GM12878 (cell line): ENCODE measurements around the gene KIRREL1. TPM values are rescaled to one million over a fixed set of nuclear protein-coding genes. Genes with fewer than 3 reads are reported as not detected.

Experiments used
- ATAC-seq: fragments of 200-7000 bp; cut with Tn5 transposase; 3 replicates; pipeline ENCODE4 v1.9.1; 2020; ENCODE audit warnings: mild to moderate bottlenecking, moderate library complexity
- BruUV-seq: library from RNA; stranded (reverse); fragments of 400-500 nt; replicated peaks from 2 replicates; lab custom pipeline; 2021; lab: Mats Ljungman, UMichigan
- CTCF ChIA-PET: fragments of 300-600 bp; sonication (Branson Sonifier 250); formaldehyde crosslinking; extraction: SDS; loops from one replicate; lab custom pipeline; 2021; ENCODE audit warnings: inconsistent platforms; lab: Yijun Ruan, JAX
- POLR2A ChIA-PET: fragments of 350-600 bp; formaldehyde crosslinking; extraction: SDS; loops from one replicate; lab custom pipeline; 2021; ENCODE audit warnings: inconsistent platforms; lab: Charles Lee
- RAD21 ChIA-PET: fragments of 300-600 bp; sonication (Branson Sonifier 250); formaldehyde crosslinking; loops from one replicate; lab custom pipeline; 2023; ENCODE audit warnings: antibody characterized with exemption; ENCODE audit not compliant: unreplicated experiment; lab: Charles Lee
- SMC1A ChIA-PET: fragments of 300-600 bp; sonication (Branson Sonifier 250); formaldehyde crosslinking; loops from one replicate; lab custom pipeline; 2023; ENCODE audit not compliant: unreplicated experiment, uncharacterized antibody; lab: Charles Lee
- DNase-seq: peaks from one replicate; pipeline ENCODE4 v3.0.0-alpha.2; 2011; ENCODE audit warnings: low read depth, low spot score
- FAIRE-seq: peaks from 3 replicates; lab custom pipeline; 2011; peaks lifted over from hg19 to GRCh38; lab: Jason Lieb, UNC
- H2AFZ ChIP-seq: 2 replicates; pipeline ENCODE4 v1.6.0; 2011; ENCODE audit warnings: low read depth, low read length, control low read depth; ENCODE audit not compliant: control insufficient read depth
- H3K27ac ChIP-seq: 2 replicates; pipeline ENCODE4 v1.5.1; 2011; ENCODE audit warnings: control low read depth; ENCODE audit not compliant: control insufficient read depth, insufficient read depth
- H3K27me3 ChIP-seq, 2 experiments: replicated peaks in 1 of 2; 2 replicates each; pipeline versions ENCODE4 v1.6.0 to v1.6.1; 2011; ENCODE audit warnings: low read length in 1 of 2; ENCODE audit not compliant: control insufficient read depth in 2 of 2, insufficient read depth in 2 of 2
- H3K36me3 ChIP-seq, 2 experiments: 2 replicates each; pipeline ENCODE4 v1.5.1; 2011; ENCODE audit warnings: low read length in 1 of 2; ENCODE audit not compliant: control insufficient read depth in 2 of 2, insufficient read depth in 2 of 2
- H3K4me1 ChIP-seq: 2 replicates; pipeline ENCODE4 v1.6.1; 2011; ENCODE audit warnings: mild to moderate bottlenecking, low read length, moderate library complexity, mixed read lengths; ENCODE audit not compliant: control insufficient read depth, insufficient read depth
- H3K4me2 ChIP-seq: 2 replicates; pipeline ENCODE4 v1.6.0; 2011; ENCODE audit warnings: control low read depth; ENCODE audit not compliant: control insufficient read depth, insufficient read depth
- H3K4me3 ChIP-seq: fragments of 200-600 bp; sonication (generic); 2 replicates; pipeline ENCODE4 v1.5.1; 2016
- H3K79me2 ChIP-seq: 2 replicates; pipeline ENCODE4 v1.6.0; 2011; ENCODE audit warnings: low read length; ENCODE audit not compliant: control insufficient read depth, insufficient read depth
- H3K9ac ChIP-seq: 2 replicates; pipeline ENCODE4 v1.8.0; 2011; ENCODE audit warnings: low read length, control low read depth, mixed read lengths; ENCODE audit not compliant: control insufficient read depth, insufficient read depth
- H3K9me3 ChIP-seq: replicated peaks from 3 replicates; pipeline ENCODE4 v1.5.1; 2011; ENCODE audit warnings: mild to moderate bottlenecking, low read length; ENCODE audit not compliant: control insufficient read depth, insufficient read depth
- H4K20me1 ChIP-seq: 2 replicates; pipeline ENCODE4 v1.6.0; 2011; ENCODE audit not compliant: control insufficient read depth, insufficient read depth
- NFYB ChIP-seq: IDR thresholded peaks from 2 replicates; pipeline ENCODE4 v1.6.1; 2011; ENCODE audit warnings: low read depth, mild to moderate bottlenecking, low read length, improper control_type of control experiment, moderate library complexity; ENCODE audit not compliant: insufficient read depth
- PAX5 ChIP-seq: IDR thresholded peaks from 2 replicates; pipeline ENCODE4 v1.6.1; 2011; ENCODE audit warnings: low read depth, low read length, borderline replicate concordance
- POLR2AphosphoS5 ChIP-seq: IDR thresholded peaks from 2 replicates; pipeline ENCODE4 v1.6.1; 2011; ENCODE audit warnings: mild to moderate bottlenecking, low read length, inconsistent platforms
- TAF1 ChIP-seq: IDR thresholded peaks from 2 replicates; pipeline ENCODE4 v1.6.1; 2011; ENCODE audit warnings: mild to moderate bottlenecking, low read depth, low read length, borderline replicate concordance
- WGBS: methylation state at CpG from one replicate; pipeline ENCODE4 v1.1.6; 2016; ENCODE audit warnings: low lambda C conversion rate; ENCODE audit not compliant: insufficient replicate concordance, insufficient coverage; ENCODE audit errors: missing lambda C conversion rate; 5-methylcytosine and 5-hydroxymethylcytosine counted together
- in situ Hi-C: fragments of 300-500 bp; cut with MboI; formaldehyde crosslinking; loops from 9 replicates; pipeline ENCODE4 v1.14.3; 2018; ENCODE audit warnings: mixed read lengths
- intact Hi-C: fragments of 100-400 bp; cut with micrococcal nuclease; formaldehyde crosslinking; loops from one replicate; pipeline ENCODE4 v1.14.2; 2022; ENCODE audit not compliant: unreplicated experiment
- polyA plus RNA-seq, 11 experiments: library from polyadenylated mRNA; depleted of rRNA in 4 of 11; unstranded in 6 of 11; stranded (reverse) in 5 of 11; fragments of >200 nt; fragmentation: Nextera tagmentation in 4 of 11; fragmentation: Illumina TruSeq in 1 of 11; extraction: Ambion mirVana in 4 of 11; extraction: Trizol in 1 of 11; gene quantifications; 1 replicate in 1 of 11; 2 replicates in 10 of 11; pipeline versions ENCODE4 v1.2.1 to v1.2.3, GENCODE V29; 2011 to 2016; ENCODE audit warnings: inconsistent platforms in 2 of 11, missing spikeins in 2 of 11, low read depth in 1 of 11
- total RNA-seq, 4 experiments: library from RNA; depleted of rRNA in 3 of 4; stranded (reverse); fragments of >200 nt in 3 of 4; fragmentation: Illumina TruSeq in 1 of 4; extraction: Trizol in 1 of 4; gene quantifications; 2 replicates each; pipeline versions ENCODE4 v1.2.1 to v1.2.3, GENCODE V29; 2013 to 2021

The KIRREL1 gene
- total and polyA plus RNA-seq, 10 of the 15 experiments (the other 5 are each of a cell fraction or from before 2014, with no cell fraction given) = 0.15 TPM; not detected in 9

- intact Hi-C loops = no loop called here
- FAIRE-seq (no peak), DNase-seq (no peak), ATAC-seq (no peak)
- H3K9me3 ChIP-seq = no peaks in the 10 kb centered on the region
- no peak overlapping the region for H3K27ac ChIP-seq
- 39% methylated on average over 8 of the region's 8 CpGs for WGBS
- RAD21 ChIA-PET = interaction anchor here (0.6 to 4.6 kb wide), 6 partner anchors 22 to 959 kb away, joined by 3 to 36 read pairs (median 4); no protein-coding TSS in a partner anchor
- H3K4me2 ChIP-seq = no peak overlapping the region
- BruUV-seq = no TSS peak
- H3K27me3 ChIP-seq = peaks cover 3 to 6% of the 10 kb centered on the region in 2 experiments
- TF ChIP-seq POLR2AphosphoS5 (no peak), NFYB (no peak), TAF1 (no peak), PAX5 (no peak)
- no peak overlapping the region for H3K4me3 ChIP-seq
- in situ Hi-C loops = no loop called here
- SMC1A ChIA-PET = interaction anchor here (0.7 to 2.4 kb wide), 4 partner anchors 11 to 881 kb away, joined by 3 to 7 read pairs (median 4); no protein-coding TSS in a partner anchor
- H3K36me3 ChIP-seq = no peaks in the 10 kb centered on the region
- POLR2A ChIA-PET = no interaction called here
- H2AFZ ChIP-seq = no peak overlapping the region
- no peak overlapping the region for H3K9ac ChIP-seq
- CTCF ChIA-PET = interaction anchor here (0.6 to 12.4 kb wide), 5 partner anchors 22 to 156 kb away, joined by 3 to 210 read pairs (median 22); no protein-coding TSS in a partner anchor
- no peaks in the 10 kb centered on the region for H3K4me1 ChIP-seq
- H4K20me1 ChIP-seq = no peaks in the 10 kb centered on the region
- no peaks in the 10 kb centered on the region for H3K79me2 ChIP-seq
These were observed 125.4 kb downstream of the KIRREL1 start for GRCh38 chr1:158118713-158119402.
